GM12878 (cell line): ENCODE data around the gene MAP3K7. TPM values are rescaled to one million over a fixed set of nuclear protein-coding genes. Genes with fewer than 3 reads are reported as not detected.

Experiments
- ATAC-seq: fragments of 200-7000 bp; cut with Tn5 transposase; 3 replicates; pipeline ENCODE4 v1.9.1; 2020; ENCODE audit warnings: mild to moderate bottlenecking, moderate library complexity
- BruUV-seq: library from RNA; stranded (reverse); fragments of 400-500 nt; replicated peaks from 2 replicates; lab custom pipeline; 2021; lab: Mats Ljungman, UMichigan
- CTCF ChIA-PET: fragments of 300-600 bp; sonication (Branson Sonifier 250); formaldehyde crosslinking; extraction: SDS; loops from one replicate; lab custom pipeline; 2021; ENCODE audit warnings: inconsistent platforms; lab: Yijun Ruan, JAX
- POLR2A ChIA-PET: fragments of 350-600 bp; formaldehyde crosslinking; extraction: SDS; loops from one replicate; lab custom pipeline; 2021; ENCODE audit warnings: inconsistent platforms; lab: Charles Lee
- RAD21 ChIA-PET: fragments of 300-600 bp; sonication (Branson Sonifier 250); formaldehyde crosslinking; loops from one replicate; lab custom pipeline; 2023; ENCODE audit warnings: antibody characterized with exemption; ENCODE audit not compliant: unreplicated experiment; lab: Charles Lee
- SMC1A ChIA-PET: fragments of 300-600 bp; sonication (Branson Sonifier 250); formaldehyde crosslinking; loops from one replicate; lab custom pipeline; 2023; ENCODE audit not compliant: unreplicated experiment, uncharacterized antibody; lab: Charles Lee
- DNase-seq: peaks from one replicate; pipeline ENCODE4 v3.0.0-alpha.2; 2011; ENCODE audit warnings: low read depth, low spot score
- FAIRE-seq: peaks from 3 replicates; lab custom pipeline; 2011; peaks lifted over from hg19 to GRCh38; lab: Jason Lieb, UNC
- H2AFZ ChIP-seq: 2 replicates; pipeline ENCODE4 v1.6.0; 2011; ENCODE audit warnings: low read depth, low read length, control low read depth; ENCODE audit not compliant: control insufficient read depth
- H3K27ac ChIP-seq: 2 replicates; pipeline ENCODE4 v1.5.1; 2011; ENCODE audit warnings: control low read depth; ENCODE audit not compliant: control insufficient read depth, insufficient read depth
- H3K27me3 ChIP-seq, 2 experiments: replicated peaks in 1 of 2; 2 replicates each; pipeline versions ENCODE4 v1.6.0 to v1.6.1; 2011; ENCODE audit warnings: low read length in 1 of 2; ENCODE audit not compliant: control insufficient read depth in 2 of 2, insufficient read depth in 2 of 2
- H3K36me3 ChIP-seq, 2 experiments: 2 replicates each; pipeline ENCODE4 v1.5.1; 2011; ENCODE audit warnings: low read length in 1 of 2; ENCODE audit not compliant: control insufficient read depth in 2 of 2, insufficient read depth in 2 of 2
- H3K4me1 ChIP-seq: 2 replicates; pipeline ENCODE4 v1.6.1; 2011; ENCODE audit warnings: mild to moderate bottlenecking, low read length, moderate library complexity, mixed read lengths; ENCODE audit not compliant: control insufficient read depth, insufficient read depth
- H3K4me2 ChIP-seq: 2 replicates; pipeline ENCODE4 v1.6.0; 2011; ENCODE audit warnings: control low read depth; ENCODE audit not compliant: control insufficient read depth, insufficient read depth
- H3K4me3 ChIP-seq: fragments of 200-600 bp; sonication (generic); 2 replicates; pipeline ENCODE4 v1.5.1; 2016
- H3K79me2 ChIP-seq: 2 replicates; pipeline ENCODE4 v1.6.0; 2011; ENCODE audit warnings: low read length; ENCODE audit not compliant: control insufficient read depth, insufficient read depth
- H3K9ac ChIP-seq: 2 replicates; pipeline ENCODE4 v1.8.0; 2011; ENCODE audit warnings: low read length, control low read depth, mixed read lengths; ENCODE audit not compliant: control insufficient read depth, insufficient read depth
- H3K9me3 ChIP-seq: replicated peaks from 3 replicates; pipeline ENCODE4 v1.5.1; 2011; ENCODE audit warnings: mild to moderate bottlenecking, low read length; ENCODE audit not compliant: control insufficient read depth, insufficient read depth
- H4K20me1 ChIP-seq: 2 replicates; pipeline ENCODE4 v1.6.0; 2011; ENCODE audit not compliant: control insufficient read depth, insufficient read depth
- BCL11A ChIP-seq: IDR thresholded peaks from 2 replicates; pipeline ENCODE4 v1.6.1; 2011; ENCODE audit warnings: low read depth, low read length
- BHLHE40 ChIP-seq, 2 experiments: fragments of 450-650 bp in 1 of 2; IDR thresholded peaks; 2 replicates each; pipeline ENCODE4 v1.6.1; 2011 to 2017; ENCODE audit warnings: low read depth in 2 of 2, borderline replicate concordance in 1 of 2, improper control_type of control experiment in 1 of 2, low read length in 1 of 2, mild to moderate bottlenecking in 1 of 2
- FOXM1 ChIP-seq: IDR thresholded peaks from 2 replicates; pipeline ENCODE4 v1.6.1; 2012; ENCODE audit warnings: low read depth, mild to moderate bottlenecking, inconsistent platforms, low read length, moderate library complexity
- HDGF ChIP-seq: fragments of 450-650 bp; IDR thresholded peaks from 2 replicates; pipeline ENCODE4 v1.6.1; 2016; ENCODE audit warnings: antibody characterized with exemption
- KLF5 ChIP-seq: fragments of 450-650 bp; IDR thresholded peaks from 2 replicates; pipeline ENCODE4 v1.6.1; 2014; ENCODE audit warnings: mild to moderate bottlenecking; ENCODE audit not compliant: partially characterized antibody
- LARP7 ChIP-seq: fragments of 450-650 bp; IDR thresholded peaks from 2 replicates; pipeline ENCODE4 v1.6.1; 2017; ENCODE audit warnings: mild to moderate bottlenecking
- PML ChIP-seq: IDR thresholded peaks from 2 replicates; pipeline ENCODE4 v1.6.1; 2012; ENCODE audit warnings: low read length, inconsistent platforms
- RBBP5 ChIP-seq: fragments of 200-600 bp; sonication (generic); conservative IDR thresholded peaks from 2 replicates; pipeline ENCODE4 v1.6.1; 2016
- WRNIP1 ChIP-seq: IDR thresholded peaks from 2 replicates; pipeline ENCODE4 v1.6.1; 2011; ENCODE audit warnings: low read depth, low read length, improper control_type of control experiment, borderline replicate concordance
- ZNF274 ChIP-seq: IDR thresholded peaks from one replicate; pipeline ENCODE4 v1.8.0; 2011; ENCODE audit not compliant: insufficient read length, insufficient read depth
- WGBS: methylation state at CpG from one replicate; pipeline ENCODE4 v1.1.6; 2016; ENCODE audit warnings: low lambda C conversion rate; ENCODE audit not compliant: insufficient replicate concordance, insufficient coverage; ENCODE audit errors: missing lambda C conversion rate; 5-methylcytosine and 5-hydroxymethylcytosine counted together
- in situ Hi-C: fragments of 300-500 bp; cut with MboI; formaldehyde crosslinking; loops from 9 replicates; pipeline ENCODE4 v1.14.3; 2018; ENCODE audit warnings: mixed read lengths
- intact Hi-C: fragments of 100-400 bp; cut with micrococcal nuclease; formaldehyde crosslinking; loops from one replicate; pipeline ENCODE4 v1.14.2; 2022; ENCODE audit not compliant: unreplicated experiment
- polyA plus RNA-seq, 11 experiments: library from polyadenylated mRNA; depleted of rRNA in 4 of 11; unstranded in 6 of 11; stranded (reverse) in 5 of 11; fragments of >200 nt; fragmentation: Nextera tagmentation in 4 of 11; fragmentation: Illumina TruSeq in 1 of 11; extraction: Ambion mirVana in 4 of 11; extraction: Trizol in 1 of 11; gene quantifications; 1 replicate in 1 of 11; 2 replicates in 10 of 11; pipeline versions ENCODE4 v1.2.1 to v1.2.3, GENCODE V29; 2011 to 2016; ENCODE audit warnings: inconsistent platforms in 2 of 11, missing spikeins in 2 of 11, low read depth in 1 of 11
- total RNA-seq, 4 experiments: library from RNA; depleted of rRNA in 3 of 4; stranded (reverse); fragments of >200 nt in 3 of 4; fragmentation: Illumina TruSeq in 1 of 4; extraction: Trizol in 1 of 4; gene quantifications; 2 replicates each; pipeline versions ENCODE4 v1.2.1 to v1.2.3, GENCODE V29; 2013 to 2021
- TF ChIP-seq, protein P1 (sequence below): IDR thresholded peaks from 2 replicates; pipeline ENCODE4 v1.6.1; 2012; ENCODE audit warnings: mild to moderate bottlenecking, low read depth, low read length

The MAP3K7 gene
- total and polyA plus RNA-seq, 10 of the 15 experiments (the other 5 are each of a cell fraction or from before 2014, with no cell fraction given), result 7.0 to 42.6 (median 22.0) TPM

- WGBS, result 24% methylated on average over 22 of the region's 22 CpGs
- Histone ChIP-seq H4K20me1 (no peaks in the 10 kb centered on the region), H3K9me3 (no peaks in the 10 kb centered on the region), H3K4me3 (peak overlapping the region; percentile 58), H3K27ac (no peak overlapping the region), H3K9ac (peak overlapping the region; percentile 24; the same call in 1 of the 2 replicates), H3K79me2 (no peaks in the 10 kb centered on the region), H3K4me2 (peak overlapping the region; percentile 64), H3K27me3 (peaks cover 2 to 18% of the 10 kb centered on the region in 2 experiments), H2AFZ (peak overlapping the region; percentile 71), H3K36me3 (no peaks in the 10 kb centered on the region), H3K4me1 (no peaks in the 10 kb centered on the region)
- DNase-seq (no peak), FAIRE-seq (no peak), ATAC-seq (no peak)
- TF ChIP-seq ZNF274, result no peak
- no peak for TF ChIP-seq LARP7
- no peak for TF ChIP-seq BCL11A
- no peak for TF ChIP-seq KLF5
- no peak for TF ChIP-seq RBBP5
- no peak for TF ChIP-seq HDGF
- no peak for TF ChIP-seq BHLHE40 (IDR thresholded peaks at IDR 0.05; ENCODE audit: borderline replicate concordance in 1 of 2, low read depth in 2 of 2, low read length in 1 of 2)
- no peak for TF ChIP-seq FOXM1
- no peak for TF ChIP-seq PML
- TF ChIP-seq, protein P1, sequence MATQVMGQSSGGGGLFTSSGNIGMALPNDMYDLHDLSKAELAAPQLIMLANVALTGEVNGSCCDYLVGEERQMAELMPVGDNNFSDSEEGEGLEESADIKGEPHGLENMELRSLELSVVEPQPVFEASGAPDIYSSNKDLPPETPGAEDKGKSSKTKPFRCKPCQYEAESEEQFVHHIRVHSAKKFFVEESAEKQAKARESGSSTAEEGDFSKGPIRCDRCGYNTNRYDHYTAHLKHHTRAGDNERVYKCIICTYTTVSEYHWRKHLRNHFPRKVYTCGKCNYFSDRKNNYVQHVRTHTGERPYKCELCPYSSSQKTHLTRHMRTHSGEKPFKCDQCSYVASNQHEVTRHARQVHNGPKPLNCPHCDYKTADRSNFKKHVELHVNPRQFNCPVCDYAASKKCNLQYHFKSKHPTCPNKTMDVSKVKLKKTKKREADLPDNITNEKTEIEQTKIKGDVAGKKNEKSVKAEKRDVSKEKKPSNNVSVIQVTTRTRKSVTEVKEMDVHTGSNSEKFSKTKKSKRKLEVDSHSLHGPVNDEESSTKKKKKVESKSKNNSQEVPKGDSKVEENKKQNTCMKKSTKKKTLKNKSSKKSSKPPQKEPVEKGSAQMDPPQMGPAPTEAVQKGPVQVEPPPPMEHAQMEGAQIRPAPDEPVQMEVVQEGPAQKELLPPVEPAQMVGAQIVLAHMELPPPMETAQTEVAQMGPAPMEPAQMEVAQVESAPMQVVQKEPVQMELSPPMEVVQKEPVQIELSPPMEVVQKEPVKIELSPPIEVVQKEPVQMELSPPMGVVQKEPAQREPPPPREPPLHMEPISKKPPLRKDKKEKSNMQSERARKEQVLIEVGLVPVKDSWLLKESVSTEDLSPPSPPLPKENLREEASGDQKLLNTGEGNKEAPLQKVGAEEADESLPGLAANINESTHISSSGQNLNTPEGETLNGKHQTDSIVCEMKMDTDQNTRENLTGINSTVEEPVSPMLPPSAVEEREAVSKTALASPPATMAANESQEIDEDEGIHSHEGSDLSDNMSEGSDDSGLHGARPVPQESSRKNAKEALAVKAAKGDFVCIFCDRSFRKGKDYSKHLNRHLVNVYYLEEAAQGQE, result no peak
- TF ChIP-seq WRNIP1, result no peak
- ChIA-PET CTCF (interaction anchor here (1.8 kb wide), 1 partner anchor 330 kb away, joined by 5 read pairs; no protein-coding TSS in a partner anchor), RAD21 (no interaction called here), SMC1A (interaction anchor here (1.0 kb wide), 1 partner anchor 330 kb away, joined by 3 read pairs; no protein-coding TSS in a partner anchor), POLR2A (no interaction called here)
- no TSS peak for BruUV-seq
- intact Hi-C loops, result no loop called here
- in situ Hi-C loops, result no loop called here
These were observed 23.5 kb upstream of the MAP3K7 start for GRCh38 chr6:90610301-90610750.
